ENCODE results near the gene KCNC1. TPM values are rescaled to one million over a fixed set of nuclear protein-coding genes. Genes with fewer than 3 reads are reported as not detected.

Gene KCNC1
- total and polyA plus RNA-seq, 9 of the 15 experiments (the other 6 are each of a cell fraction or from before 2014, with no cell fraction given): 0.05 to 0.08 TPM; not detected in 7

GRCh38 chr11:17760102-17761029, 25.8 kb downstream of the KCNC1 start:
- Histone ChIP-seq H3K9ac (ENCODE audit: insufficient read depth in 1 of 2, low read depth in 2 of 2, low read length in 2 of 2) (no peak overlapping the region), H3K4me2 (ENCODE audit: insufficient read depth, low read length) (no peak overlapping the region; the same call in 1 of the 2 replicates), H3K4me3 (no peak overlapping the region), H3K27ac (ENCODE audit: extremely low read depth, low read depth, low read length) (no peak overlapping the region), H2AFZ (ENCODE audit: low read depth, low read length) (no peak overlapping the region), H3K9me3 (replicated peaks; ENCODE audit: control insufficient read depth, insufficient read depth, low read depth, low read length) (no peaks in the 10 kb centered on the region), H3K9me1 (ENCODE audit: control insufficient read depth, insufficient read depth, low read length) (no peaks in the 10 kb centered on the region), H3K36me3 (ENCODE audit: control insufficient read depth, insufficient read depth, low read length) (no peaks in the 10 kb centered on the region), H3K79me2 (ENCODE audit: control insufficient read depth, insufficient read depth, low read length) (no peaks in the 10 kb centered on the region), H3K27me3 (ENCODE audit: control insufficient read depth in 2 of 2, insufficient read depth in 2 of 2, low read length in 2 of 2) (peaks cover 0 to 5% of the 10 kb centered on the region in 2 experiments; a peak in 3 of 5 replicates), H3K4me1 (replicated peaks in 1 of 2; ENCODE audit: control insufficient read depth in 2 of 2, insufficient read depth in 2 of 2, low read length in 2 of 2) (no peaks in the 10 kb centered on the region), H4K20me1 (replicated peaks; ENCODE audit: control insufficient read depth, insufficient read depth, low read length) (0 out of 2 replicates have a peak, but pooled peaks cover 7% of the 10 kb centered on the region)
- FAIRE-seq: peak; percentile 91
- CTCF ChIA-PET (ENCODE audit: low intra/inter-chr PET ratio): interaction anchor here (0.7 to 4.7 kb wide), 4 partner anchors 159 to 219 kb away, joined by 3 to 42 read pairs (median 4); no protein-coding TSS in a partner anchor
- ATAC-seq: peak; percentile 98
- peak; percentile 70 to 87 (median 72) for DNase-seq (ENCODE audit: extremely low read depth in 1 of 4, low spot score in 3 of 4)
- no TSS peak for BruUV-seq (replicated peaks)
- in situ Hi-C loops (cut with MboI): no loop called here
- WGBS (ENCODE audit: insufficient coverage, low coverage, missing lambda C conversion rate): 9% methylated on average over 23 of the region's 23 CpGs
- intact Hi-C loops (cut with micrococcal nuclease): loop anchor here (1.0 to 5.0 kb wide), 4 partner anchors 72 to 219 kb away; no protein-coding TSS in a partner anchor
- POLR2A ChIA-PET: interaction anchor here (1.0 kb wide), 1 partner anchor 218 kb away, joined by 6 read pairs; no protein-coding TSS in a partner anchor
- TF ChIP-seq JUND (IDR thresholded peaks at IDR 0.05; ENCODE audit: borderline replicate concordance, low read depth, low read length) (no peak), JUND (tag; IDR thresholded peaks at IDR 0.05; ENCODE audit: borderline replicate concordance, low read depth, low read length) (0 out of 3 replicates have a peak, but pooled peaks have one; percentile 25), UBTF (IDR thresholded peaks at IDR 0.05; ENCODE audit: borderline replicate concordance in 1 of 2, low read depth in 2 of 2, low read length in 2 of 2) (no peak), FOSL1 (tag; conservative IDR thresholded peaks at IDR 0.05) (0 out of 2 replicates have a peak, but pooled peaks have one; percentile 27), NFE2L1 (tag; IDR thresholded peaks at IDR 0.05; ENCODE audit: borderline replicate concordance, low read depth) (no peak), CTCF (IDR thresholded peaks at IDR 0.05 in 2 of 3, conservative IDR thresholded peaks at IDR 0.05 in 1 of 3; ENCODE audit: insufficient read depth in 2 of 3, low read depth in 1 of 3, low read length in 3 of 3) (peak; percentile 85 to 89 (median 88)), ATF3 (IDR thresholded peaks at IDR 0.05) (peak; percentile 52), ATF3 (CRISPR knock-in tag; conservative IDR thresholded peaks at IDR 0.05) (no peak)
- TF ChIP-seq, protein P1, sequence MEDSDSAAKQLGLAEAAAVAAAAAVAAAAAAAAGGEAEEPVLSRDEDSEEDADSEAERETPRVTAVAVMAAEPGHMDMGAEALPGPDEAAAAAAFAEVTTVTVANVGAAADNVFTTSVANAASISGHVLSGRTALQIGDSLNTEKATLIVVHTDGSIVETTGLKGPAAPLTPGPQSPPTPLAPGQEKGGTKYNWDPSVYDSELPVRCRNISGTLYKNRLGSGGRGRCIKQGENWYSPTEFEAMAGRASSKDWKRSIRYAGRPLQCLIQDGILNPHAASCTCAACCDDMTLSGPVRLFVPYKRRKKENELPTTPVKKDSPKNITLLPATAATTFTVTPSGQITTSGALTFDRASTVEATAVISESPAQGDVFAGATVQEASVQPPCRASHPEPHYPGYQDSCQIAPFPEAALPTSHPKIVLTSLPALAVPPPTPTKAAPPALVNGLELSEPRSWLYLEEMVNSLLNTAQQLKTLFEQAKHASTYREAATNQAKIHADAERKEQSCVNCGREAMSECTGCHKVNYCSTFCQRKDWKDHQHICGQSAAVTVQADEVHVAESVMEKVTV (CRISPR knock-in tag; IDR thresholded peaks at IDR 0.05): peak; percentile 76

Measured in K562 (cell line).